GM12864 (cell line): Measurements from ENCODE around the gene SIL1.

Experiments used
- DNase-seq: peaks from one replicate; pipeline ENCODE4 v3.0.0-alpha.2; 2011; ENCODE audit warnings: low read depth
- H3K4me3 ChIP-seq: 2 replicates; pipeline ENCODE4 v1.5.1; 2011; ENCODE audit warnings: mild to moderate bottlenecking, low read depth, low read length, control low read depth
- TF ChIP-seq, protein P1 (sequence below): IDR thresholded peaks from 2 replicates; pipeline ENCODE4 v1.5.1; 2011; ENCODE audit warnings: low read depth, mild to moderate bottlenecking, moderate library complexity, low read length, control low read depth, inconsistent platforms; ENCODE audit errors: missing control alignments

The SIL1 gene

DNA sequence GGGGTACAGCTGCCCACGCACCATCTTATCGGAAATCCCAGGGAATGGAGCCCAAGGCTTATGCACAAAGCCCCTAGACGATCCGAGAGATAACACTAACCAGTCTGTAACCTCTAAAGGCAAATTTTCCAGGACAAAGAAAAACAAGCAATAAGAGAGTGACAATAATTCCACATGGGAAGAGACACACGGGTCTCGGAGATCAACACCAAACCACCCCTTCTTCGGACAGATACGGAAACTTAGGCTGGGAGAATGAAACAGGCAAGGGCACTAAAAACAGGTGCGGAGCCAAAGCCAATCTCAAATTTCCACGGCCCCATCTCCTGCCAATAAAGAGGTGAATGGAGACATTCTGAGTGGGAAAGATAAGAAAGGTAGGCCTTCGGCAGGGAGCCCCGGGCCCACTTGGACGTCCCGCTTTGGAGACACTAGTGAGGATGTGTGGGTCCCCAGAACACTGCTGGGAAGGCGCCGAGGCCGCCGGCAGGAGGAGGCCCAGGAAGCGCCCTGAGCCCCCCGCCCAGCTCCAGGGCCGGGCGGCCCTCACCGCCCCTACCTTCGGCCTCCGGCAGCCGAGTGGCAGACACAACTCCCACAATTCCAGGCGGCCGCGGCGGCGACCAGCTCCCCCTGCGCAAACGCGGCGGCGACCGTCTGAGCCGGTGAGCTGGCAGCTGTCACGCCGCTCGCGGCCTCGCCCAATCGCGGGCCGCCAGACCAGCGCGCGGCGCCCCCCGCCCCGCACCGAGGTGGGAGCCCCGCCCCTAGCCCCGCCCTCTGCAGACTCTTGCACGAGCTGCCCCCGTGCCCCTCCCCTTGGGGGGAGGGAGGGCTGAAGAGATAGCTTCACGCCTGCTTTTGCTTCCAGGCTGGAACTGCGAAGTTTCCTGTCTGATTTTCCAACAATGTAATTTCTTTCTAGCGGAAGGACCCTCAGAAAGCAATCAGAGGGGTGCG lies at the start of gene SIL1:
SIL1 (minus strand) TSS at position 659 of the 960 bp plus-strand sequence. CDS start 70,525 bp downstream, outside the sequence.
- peak; percentile 81 for DNase-seq
- TF ChIP-seq, protein P1, sequence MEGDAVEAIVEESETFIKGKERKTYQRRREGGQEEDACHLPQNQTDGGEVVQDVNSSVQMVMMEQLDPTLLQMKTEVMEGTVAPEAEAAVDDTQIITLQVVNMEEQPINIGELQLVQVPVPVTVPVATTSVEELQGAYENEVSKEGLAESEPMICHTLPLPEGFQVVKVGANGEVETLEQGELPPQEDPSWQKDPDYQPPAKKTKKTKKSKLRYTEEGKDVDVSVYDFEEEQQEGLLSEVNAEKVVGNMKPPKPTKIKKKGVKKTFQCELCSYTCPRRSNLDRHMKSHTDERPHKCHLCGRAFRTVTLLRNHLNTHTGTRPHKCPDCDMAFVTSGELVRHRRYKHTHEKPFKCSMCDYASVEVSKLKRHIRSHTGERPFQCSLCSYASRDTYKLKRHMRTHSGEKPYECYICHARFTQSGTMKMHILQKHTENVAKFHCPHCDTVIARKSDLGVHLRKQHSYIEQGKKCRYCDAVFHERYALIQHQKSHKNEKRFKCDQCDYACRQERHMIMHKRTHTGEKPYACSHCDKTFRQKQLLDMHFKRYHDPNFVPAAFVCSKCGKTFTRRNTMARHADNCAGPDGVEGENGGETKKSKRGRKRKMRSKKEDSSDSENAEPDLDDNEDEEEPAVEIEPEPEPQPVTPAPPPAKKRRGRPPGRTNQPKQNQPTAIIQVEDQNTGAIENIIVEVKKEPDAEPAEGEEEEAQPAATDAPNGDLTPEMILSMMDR = no peak

GRCh38 chr5:139246394-139246793 lies 48.2 kb upstream of the SIL1 start:
- TF ChIP-seq, protein P1 = no peak
- no peak for DNase-seq
- H3K4me3 ChIP-seq = no peak overlapping the region

More for the DNA sequence above, at the start of gene SIL1:
- H3K4me3 ChIP-seq = peak within 1 kb of the TSS; percentile 99

DNA sequence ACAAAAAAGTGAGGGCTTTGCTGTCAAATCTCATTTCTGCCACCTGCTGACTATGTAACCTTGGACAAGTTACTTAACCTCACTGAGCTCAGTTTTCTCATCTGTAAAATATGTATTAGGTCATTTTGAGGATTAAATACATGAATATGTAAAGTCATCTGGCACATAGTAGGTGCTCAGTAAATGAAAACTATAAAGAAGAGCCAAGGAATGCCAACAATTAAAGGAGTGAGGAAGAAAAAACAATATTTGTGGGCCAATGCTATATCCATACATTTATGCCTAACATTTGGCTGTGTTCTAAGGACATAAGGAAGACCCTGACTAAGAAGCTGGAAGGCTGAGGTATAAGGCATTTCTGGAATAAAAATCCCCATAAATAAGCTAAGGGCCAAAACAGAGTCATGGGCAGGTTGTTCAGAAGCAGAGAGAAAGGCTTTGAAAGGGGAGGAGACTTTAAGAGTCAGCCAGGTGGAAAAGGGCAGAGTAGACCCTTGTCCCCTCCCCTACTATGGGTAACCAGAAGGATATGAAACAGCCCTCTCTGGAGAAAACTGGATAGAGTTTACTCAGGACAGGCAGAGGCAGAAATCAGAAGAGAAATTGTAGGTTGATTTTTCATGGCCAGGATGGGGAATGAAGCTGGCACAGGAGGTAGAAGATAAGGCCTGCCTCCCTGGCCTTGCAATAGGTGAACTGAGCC lies 47.6 kb upstream of the SIL1 start:
- TF ChIP-seq, protein P1 = no peak

GRCh38 chr5:139243425-139243970 lies 45.3 kb upstream of the SIL1 start:
- DNase-seq = no peak
- TF ChIP-seq, protein P1 = no peak

More for the DNA sequence above, 47.6 kb upstream of the SIL1 start:
- no peak for DNase-seq
- H3K4me3 ChIP-seq = no peak overlapping the region

DNA sequence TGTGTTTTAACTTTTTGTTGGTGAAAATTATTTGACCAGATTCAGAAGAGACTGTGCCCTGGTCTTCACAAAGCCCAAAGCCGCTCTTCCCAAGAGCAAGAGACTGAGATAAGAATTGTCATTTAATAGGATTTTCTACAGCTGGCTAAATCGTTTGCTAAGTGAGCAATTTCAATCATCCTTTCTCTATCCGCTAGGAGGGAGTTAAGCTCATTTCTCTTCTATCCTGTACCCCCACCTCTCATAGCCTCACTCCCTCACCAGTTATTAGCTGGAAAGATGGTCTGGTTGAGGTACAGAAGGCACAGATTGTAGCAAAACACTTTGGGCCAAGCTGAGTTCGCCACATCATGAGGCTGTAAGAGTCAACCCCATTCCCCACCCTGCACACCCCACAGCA lies 43.0 kb upstream of the SIL1 start:
- no peak for DNase-seq
- no peak overlapping the region for H3K4me3 ChIP-seq
- TF ChIP-seq, protein P1 = no peak

More at GRCh38 chr5:139243425-139243970, 45.3 kb upstream of the SIL1 start:
- no peak overlapping the region for H3K4me3 ChIP-seq

- H3K4me3 ChIP-seq = no peak overlapping the region
- DNase-seq = no peak
- TF ChIP-seq, protein P1 = no peak
These were observed 38.3 kb upstream of the SIL1 start for GRCh38 chr5:139236479-139236878.
